Fibroblast of skin of left quadriceps (primary cell): ENCODE results near the gene CRYGA.

Source experiments
- DNase-seq, 2 experiments: peaks; one replicate each; pipeline ENCODE4 v3.0.0-alpha.2; 2013; ENCODE audit warnings: low read depth in 2 of 2

Gene CRYGA

DNA sequence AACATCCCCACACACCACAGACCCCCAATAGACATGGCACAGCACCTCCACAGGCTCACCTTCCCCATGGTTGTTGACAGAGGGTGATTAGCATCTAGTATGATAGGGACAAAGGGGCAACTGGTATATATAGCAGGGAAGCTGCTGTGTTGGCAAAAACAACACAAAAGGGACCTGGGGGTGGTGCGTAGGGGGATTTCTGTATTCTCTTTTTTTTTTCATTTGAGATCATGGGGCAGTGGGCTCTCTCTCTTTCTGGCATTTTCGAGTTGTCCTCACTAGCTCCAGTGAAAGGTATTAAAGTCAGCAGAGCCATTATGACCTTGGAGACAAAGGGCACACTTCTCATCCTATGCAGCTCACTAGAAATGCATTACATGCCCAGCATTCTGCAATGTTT lies at the start of gene CRYGA:
Gene CRYGA, minus strand, starts transcription at position 101 of the 400 bp plus-strand sequence. Its CDS starts 33 bp downstream, at position 68.
- no peak for DNase-seq

- DNase-seq: no peak
These were observed 47.5 kb upstream of the CRYGA start for GRCh38 chr2:208210688-208211451.

- DNase-seq: no peak
These were observed 45.1 kb upstream of the CRYGA start for GRCh38 chr2:208208335-208209085.

DNA sequence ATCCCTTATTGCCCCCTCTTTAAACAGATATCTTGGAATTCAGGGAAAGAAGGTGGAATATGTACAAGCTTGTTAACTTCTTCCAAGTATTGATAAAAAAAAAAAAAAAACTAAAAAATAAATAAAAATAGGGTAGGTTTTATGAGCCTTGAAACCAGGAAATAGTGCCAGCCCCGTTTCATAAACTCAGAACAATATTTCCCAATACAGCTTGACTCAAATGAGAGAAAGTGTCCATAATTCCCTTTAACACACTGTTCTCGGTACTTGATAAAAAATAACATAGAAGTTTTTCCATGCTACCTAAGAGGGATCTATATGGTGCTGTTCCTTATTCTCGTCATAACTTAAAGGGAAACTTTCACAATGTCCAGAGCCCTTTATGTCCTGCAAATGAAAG lies 44.4 kb upstream of the CRYGA start:
- no peak for DNase-seq

- no peak for DNase-seq
These were observed 40.8 kb upstream of the CRYGA start for GRCh38 chr2:208204166-208204565.

- no peak for DNase-seq
These were observed 32.1 kb upstream of the CRYGA start for GRCh38 chr2:208195531-208195930.

DNA sequence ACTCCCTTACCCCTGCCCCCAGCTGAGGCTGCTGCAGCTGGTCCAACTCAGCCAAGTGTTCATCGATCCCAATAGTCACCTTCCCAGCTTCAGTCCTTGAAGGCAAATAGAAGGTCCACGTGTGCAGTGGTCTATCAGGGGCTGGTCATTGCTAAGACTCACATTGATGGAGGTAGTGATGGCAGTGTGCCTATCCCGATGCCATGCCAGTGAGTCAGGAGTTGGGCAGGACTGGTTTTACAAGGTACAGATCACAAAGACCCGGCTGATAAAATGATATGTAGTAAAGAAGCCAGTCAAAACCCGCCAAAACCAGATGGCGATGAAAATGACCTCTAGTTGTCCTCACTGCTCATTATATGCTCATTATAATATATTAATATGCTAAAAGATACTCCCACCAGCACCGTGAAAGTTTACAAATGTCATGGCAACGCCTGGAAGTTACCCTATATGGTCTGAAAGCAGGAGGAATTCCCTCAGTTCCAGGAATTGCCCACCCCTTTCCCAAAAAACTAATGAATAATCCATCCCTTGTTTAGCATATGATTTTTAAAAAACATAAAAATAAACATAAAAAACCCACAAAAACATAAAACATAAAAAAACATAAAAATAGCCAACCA lies 29.3 kb upstream of the CRYGA start:
- no peak for DNase-seq

DNA sequence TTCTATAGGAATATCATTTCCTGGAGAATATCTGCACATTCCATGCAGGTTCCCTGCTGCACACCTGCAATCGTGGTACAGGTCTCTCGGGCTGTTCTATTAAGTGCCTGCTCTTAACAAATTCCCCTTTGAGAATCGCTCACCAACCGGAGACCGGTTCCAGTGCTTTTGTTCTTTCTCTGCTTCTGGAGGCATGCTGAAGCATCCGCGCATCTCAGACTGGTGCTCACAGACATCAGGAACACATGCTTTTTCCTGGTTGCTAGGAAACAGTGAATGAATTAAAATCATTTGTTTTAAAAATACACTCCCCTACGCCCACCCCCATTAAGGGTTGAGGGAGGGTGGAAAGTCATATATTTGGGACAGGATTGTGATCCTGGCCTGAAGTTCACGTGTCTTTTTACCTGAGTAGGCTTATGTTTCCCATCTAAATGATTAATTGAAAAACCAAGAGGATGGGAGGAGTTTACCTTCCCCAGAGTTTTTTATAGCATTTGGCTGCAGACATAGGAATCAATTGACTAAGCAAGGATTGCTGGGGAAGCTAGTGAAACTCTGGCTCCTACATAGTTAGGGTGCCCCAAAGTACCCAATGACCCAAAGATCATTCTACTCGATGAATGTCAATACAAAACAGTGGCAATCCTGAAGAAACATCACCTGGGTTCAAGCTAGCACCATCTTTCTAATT lies 26.6 kb upstream of the CRYGA start, which contains the start of gene C2orf80:
Gene C2orf80, minus strand, starts transcription at position 221 of the 694 bp plus-strand sequence. CDS start 3,044 bp downstream, outside the sequence.
- DNase-seq: no peak

DNA sequence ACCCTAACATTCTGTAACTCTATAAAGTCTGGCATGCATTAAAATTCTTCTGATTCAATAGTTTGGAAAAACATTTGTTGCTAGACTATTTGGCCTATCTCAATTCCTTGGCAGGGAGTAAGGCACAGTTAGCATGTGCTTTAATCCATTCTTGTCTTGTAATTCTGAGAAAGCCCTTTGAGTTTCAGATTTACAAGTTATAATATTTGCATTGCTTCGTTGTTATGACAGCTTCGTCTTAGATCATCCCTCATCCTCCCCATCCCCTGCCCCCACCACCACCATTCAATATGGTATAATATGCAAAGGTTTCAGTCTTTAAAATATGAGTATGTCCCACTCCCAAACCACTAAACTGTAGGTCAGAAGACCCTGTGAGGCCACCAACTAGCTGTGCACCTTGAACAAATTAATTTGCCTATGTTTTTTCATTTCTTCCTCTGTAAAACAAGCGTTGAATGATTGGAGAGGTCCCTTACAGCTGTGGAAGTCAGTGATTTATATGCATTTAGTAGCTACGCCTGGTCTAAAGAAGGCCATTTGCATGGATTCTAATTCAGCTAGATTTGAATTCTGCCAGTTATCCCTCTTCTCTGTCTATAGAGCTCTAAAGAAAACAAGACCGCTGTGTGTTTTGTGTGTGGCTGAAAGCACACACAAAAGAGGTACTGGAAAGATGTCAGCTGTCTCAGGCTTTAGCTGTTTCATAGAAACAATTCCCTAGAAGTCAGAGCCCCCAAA lies 25.9 kb upstream of the CRYGA start:
- no peak for DNase-seq

DNA sequence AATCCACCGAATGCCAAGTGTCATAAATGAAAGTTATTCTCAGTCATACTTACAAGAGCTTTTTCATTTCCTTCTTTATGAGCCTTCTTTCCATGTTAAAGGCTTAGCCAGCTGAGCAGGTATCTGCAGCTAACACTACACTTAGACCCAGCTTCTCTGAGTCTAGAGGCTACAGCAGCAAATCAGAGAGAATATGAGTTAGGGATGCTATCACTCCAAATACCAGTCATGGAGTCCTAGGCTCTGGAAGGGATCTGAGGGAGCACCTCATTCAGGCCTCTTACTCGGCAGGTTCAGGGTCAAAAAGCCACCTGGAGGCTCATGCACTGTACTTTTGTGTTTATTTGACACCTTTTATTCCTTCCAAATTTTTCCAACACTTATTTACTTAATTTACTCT lies 23.5 kb upstream of the CRYGA start:
- no peak for DNase-seq

DNA sequence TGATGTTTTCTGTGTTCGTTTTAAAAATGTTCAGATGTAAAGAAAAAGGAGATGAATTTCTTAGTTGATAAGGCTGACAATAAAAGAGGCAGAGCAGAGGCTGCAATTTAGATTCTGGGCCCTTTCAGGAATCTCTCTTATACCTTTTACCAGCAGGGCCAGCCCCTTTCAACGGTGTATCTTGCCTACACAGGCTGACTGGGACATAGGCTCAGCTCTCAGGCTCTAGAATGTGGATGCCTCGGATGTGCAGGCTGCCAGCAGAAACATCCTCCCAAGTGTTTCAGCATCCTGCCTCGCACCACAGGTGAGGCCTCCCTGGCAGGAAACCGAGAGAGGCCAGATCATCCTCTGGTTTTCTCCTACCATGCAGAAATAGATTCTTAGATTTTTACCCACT lies 23.1 kb upstream of the CRYGA start:
- DNase-seq: no peak

DNA sequence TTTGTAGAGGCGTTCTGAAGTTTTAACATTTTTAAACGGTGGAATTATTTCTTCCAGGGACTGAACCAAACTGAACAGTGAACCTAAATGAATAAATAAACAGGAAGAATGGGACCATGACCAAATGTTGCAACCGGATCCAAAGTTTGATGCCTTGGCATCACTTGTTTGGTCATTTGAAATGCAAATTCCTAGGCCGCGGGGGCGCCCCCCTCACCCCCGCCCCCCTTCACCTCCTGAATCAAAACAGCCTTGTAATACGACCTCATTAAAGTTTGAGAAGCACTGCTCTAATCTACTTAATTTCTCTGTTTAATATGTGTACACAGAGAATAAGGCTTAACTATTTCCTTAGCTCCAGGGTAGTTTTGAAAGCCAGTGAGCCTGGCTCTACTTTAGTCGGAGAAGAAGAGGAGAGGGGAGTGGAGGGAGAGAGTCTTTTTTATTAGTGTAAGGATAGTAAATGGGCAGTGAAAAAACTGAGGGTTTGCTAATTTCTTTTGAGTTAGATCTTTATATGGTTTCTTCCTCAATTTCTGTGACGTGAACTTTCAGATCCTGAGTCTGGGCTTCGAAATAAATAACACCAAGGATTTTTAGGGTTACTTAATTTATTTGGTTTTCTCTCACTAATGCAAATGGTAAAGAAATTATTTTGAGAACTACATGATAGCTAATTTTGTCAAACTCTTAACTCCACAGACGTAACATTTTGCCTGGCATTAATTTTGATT lies 20.8 kb upstream of the CRYGA start:
- no peak for DNase-seq

- DNase-seq: no peak
These were observed 20.1 kb upstream of the CRYGA start for GRCh38 chr2:208183526-208183925.

GRCh38 chr2:208182835-208183234 lies 19.4 kb upstream of the CRYGA start:
- DNase-seq: no peak

DNA sequence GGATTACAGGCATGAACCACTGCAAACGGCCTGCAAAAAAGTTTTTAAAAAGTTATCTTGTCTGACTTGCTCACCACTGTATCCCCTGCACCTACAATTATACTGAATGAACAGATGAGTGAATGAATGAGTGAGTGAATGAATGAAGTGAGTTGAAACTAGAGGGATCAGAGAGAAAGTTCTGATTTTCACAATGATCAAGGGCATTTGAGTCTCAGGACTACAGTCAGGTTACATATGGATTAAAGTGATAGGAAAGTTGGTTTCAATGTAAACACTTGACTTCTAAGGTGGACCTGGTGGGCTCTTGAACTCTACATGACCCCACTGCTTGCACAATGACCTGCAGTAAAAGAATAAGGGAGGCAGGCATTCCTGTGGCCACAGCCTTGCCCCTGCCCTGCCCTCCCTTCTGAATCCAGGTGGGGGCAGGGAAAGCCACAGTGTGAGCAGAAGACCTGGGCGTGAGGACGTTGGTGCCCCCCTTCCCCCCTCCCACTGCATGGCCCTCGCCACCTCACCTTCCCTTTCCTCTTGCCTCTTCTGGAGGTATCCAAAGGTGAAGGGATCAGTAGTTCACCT lies 15.7 kb upstream of the CRYGA start:
- no peak for DNase-seq

DNA sequence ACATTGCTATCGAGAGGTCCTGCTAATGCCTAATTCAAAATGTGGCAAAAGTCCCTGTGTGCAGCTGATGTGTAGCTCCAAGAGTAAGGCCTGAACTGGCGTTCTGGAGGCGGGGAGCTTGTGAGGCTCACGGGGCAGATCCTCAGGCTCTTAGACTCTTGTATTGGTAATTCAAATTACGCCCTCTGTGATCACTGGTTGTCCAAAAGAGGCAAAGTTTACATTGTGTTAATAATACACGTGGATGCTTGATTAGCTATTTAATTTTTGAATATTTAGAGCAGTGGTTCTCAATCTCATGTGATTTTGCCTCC lies 12.4 kb upstream of the CRYGA start:
- no peak for DNase-seq

DNA sequence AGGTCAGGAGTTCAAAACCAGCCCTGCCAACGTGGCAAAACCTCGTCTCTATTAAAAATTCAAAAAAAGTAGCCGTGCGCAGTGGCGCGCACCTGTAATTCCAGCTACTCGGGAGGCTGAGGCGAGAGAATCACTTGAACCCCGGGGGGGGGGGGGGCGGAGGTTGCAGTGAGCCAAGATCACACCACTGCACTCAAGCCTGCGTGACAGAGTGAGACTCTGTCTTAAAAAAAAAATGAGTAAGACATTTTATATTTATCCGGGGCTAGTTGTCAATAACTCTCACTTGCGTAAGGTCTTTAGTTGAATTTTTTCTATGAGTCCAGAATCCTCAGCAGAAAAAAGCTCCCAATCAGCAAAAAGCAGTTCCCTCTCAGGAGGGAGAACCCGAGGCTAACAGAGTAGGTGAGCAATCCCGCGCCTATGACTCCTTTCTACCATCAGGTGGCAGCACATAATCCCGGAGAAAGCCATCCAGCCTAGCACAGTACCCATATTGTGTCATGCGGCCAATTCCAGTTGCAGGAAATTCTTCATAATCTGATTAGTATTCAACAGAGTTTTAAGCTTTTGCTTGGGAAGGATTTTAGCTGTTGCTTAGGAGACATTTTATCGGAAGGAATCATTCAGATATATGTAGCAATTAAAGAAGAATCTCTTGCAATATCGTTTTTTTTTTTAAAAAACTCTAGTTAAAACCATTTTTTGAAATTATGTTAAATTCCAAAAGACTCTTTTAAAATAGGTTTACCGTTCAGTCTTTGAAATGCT lies 11.9 kb upstream of the CRYGA start:
- peak; percentile 46 to 54 for DNase-seq

DNA sequence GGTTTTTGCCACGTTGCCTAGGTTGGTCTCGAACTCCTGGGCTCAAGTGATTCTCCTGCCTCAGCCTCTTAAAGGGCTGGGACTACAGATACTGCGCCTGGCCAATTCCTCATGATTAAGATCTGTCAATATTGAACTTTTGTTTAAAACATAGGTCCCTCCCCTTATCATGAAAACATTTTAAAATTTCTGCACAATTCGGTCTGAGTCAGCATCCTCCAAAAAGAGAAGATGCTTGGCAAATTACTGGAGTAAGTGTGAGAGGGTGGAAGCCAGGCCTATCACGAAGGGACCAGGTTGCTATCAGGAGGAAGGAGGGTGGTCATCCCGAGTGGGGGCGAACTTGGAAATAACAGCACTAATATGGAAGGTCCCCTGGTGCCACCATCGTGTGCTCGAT lies 10.8 kb upstream of the CRYGA start:
- DNase-seq: no peak

GRCh38 chr2:208172125-208172524 lies 8.7 kb upstream of the CRYGA start:
- DNase-seq: no peak
